ENCODE data around the gene NDUFS2.

- TF ChIP-seq JUN (IDR thresholded peaks at IDR 0.05; ENCODE audit: low read depth, low read length) (no peak), BACH1 (IDR thresholded peaks at IDR 0.05; ENCODE audit: low read length) (no peak), EP300 (IDR thresholded peaks at IDR 0.05; ENCODE audit: borderline replicate concordance in 1 of 2, low read depth in 2 of 2, low read length in 2 of 2) (no peak), TAF1 (IDR thresholded peaks at IDR 0.05; ENCODE audit: low read depth, low read length) (no peak), POLR2A (IDR thresholded peaks at IDR 0.05; ENCODE audit: control extremely low read depth in 1 of 2, low read depth in 2 of 2, low read length in 2 of 2) (no peak), CHD2 (IDR thresholded peaks at IDR 0.05; ENCODE audit: low read length) (no peak), RAD21 (IDR thresholded peaks at IDR 0.05 in 1 of 2, conservative IDR thresholded peaks at IDR 0.05 in 1 of 2; ENCODE audit: low read depth in 2 of 2, low read length in 2 of 2) (peak; percentile 30 to 60), HDAC2 (IDR thresholded peaks at IDR 0.05; ENCODE audit: borderline replicate concordance in 1 of 2, low read depth in 2 of 2, low read length in 2 of 2) (no peak)
- TF ChIP-seq, protein P1, sequence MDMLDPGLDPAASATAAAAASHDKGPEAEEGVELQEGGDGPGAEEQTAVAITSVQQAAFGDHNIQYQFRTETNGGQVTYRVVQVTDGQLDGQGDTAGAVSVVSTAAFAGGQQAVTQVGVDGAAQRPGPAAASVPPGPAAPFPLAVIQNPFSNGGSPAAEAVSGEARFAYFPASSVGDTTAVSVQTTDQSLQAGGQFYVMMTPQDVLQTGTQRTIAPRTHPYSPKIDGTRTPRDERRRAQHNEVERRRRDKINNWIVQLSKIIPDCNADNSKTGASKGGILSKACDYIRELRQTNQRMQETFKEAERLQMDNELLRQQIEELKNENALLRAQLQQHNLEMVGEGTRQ (IDR thresholded peaks at IDR 0.05; ENCODE audit: low read length), result no peak
Measured at GRCh38 chr1:161229896-161230295, 27.7 kb downstream of the NDUFS2 start.

Measured in H1 (cell line).